Lower leg skin (tissue), 3 donors: ENCODE measurements around the gene PANK4.

Experiments used
- CTCF ChIP-seq, 3 donors: fragments of 450-650 bp; IDR thresholded peaks; one replicate each; pipeline ENCODE4 v1.5.1; 2016; ENCODE audit warnings: antibody characterized with exemption in 3 of 3, mild to moderate bottlenecking in 3 of 3, moderate library complexity in 2 of 3
- POLR2A ChIP-seq, 2 donors: fragments of 450-650 bp; IDR thresholded peaks; one replicate each; pipeline ENCODE4 v1.6.1; 2016 to 2017; ENCODE audit warnings: antibody characterized with exemption in 2 of 2, mild to moderate bottlenecking in 1 of 2, moderate library complexity in 1 of 2

DNA sequence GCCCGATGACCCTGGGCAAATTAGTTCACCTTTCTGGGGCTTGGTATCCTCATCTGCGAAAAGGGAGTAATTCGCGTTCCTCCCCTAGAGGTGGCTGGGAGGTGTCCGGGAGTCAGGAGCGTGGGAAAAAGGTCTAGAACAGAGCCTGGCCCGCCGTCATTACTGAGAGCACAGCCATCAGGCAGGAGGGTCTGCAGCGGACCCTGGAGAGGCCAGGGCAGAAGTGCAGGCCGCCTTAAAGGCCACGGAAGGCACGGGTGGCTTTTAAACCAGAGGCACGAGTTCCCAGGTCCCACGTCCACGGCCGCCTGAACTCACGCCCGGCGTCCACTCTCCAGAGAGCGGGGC, 850 bp downstream of the PANK4 start:
- TF ChIP-seq CTCF (IDR thresholded peaks at IDR 0.05) (no peak), POLR2A (IDR thresholded peaks at IDR 0.05) (no peak)
